Sigmoid colon (tissue), 3 donors: Measurements from ENCODE around the gene COP1.

Source experiments
- CTCF ChIP-seq, 4 experiments: fragments of 450-650 bp in 3 of 4; fragments of 200-600 bp in 1 of 4; IDR thresholded peaks; one replicate each; pipeline ENCODE4 v1.5.1; 2016 to 2019; ENCODE audit warnings: antibody characterized with exemption in 4 of 4, mild to moderate bottlenecking in 3 of 4, moderate library complexity in 2 of 4
- POLR2A ChIP-seq, 2 donors: fragments of 450-650 bp; IDR thresholded peaks; one replicate each; pipeline ENCODE4 v1.6.1; 2016; ENCODE audit warnings: antibody characterized with exemption in 2 of 2, mild to moderate bottlenecking in 2 of 2, moderate library complexity in 2 of 2

- TF ChIP-seq POLR2A (IDR thresholded peaks at IDR 0.05) (no peak), CTCF (IDR thresholded peaks at IDR 0.05) (no peak)
Measured at GRCh38 chr1:176029609-176030008, 177.5 kb downstream of the COP1 start.
